H9 (cell line): ENCODE results near the gene SCNN1G. TPM values are rescaled to one million over a fixed set of nuclear protein-coding genes. Genes with fewer than 3 reads are reported as not detected.

ENCODE experiments used
- DNase-seq: peaks from one replicate; pipeline ENCODE4 v3.0.0-alpha.2; 2017
- H2AFZ ChIP-seq: one replicate; pipeline ENCODE4 v1.6.1; 2013; ENCODE audit warnings: mild to moderate bottlenecking, low read length, control low read depth, moderate library complexity
- H2AK5ac ChIP-seq: 2 replicates; pipeline ENCODE4 v1.6.1; 2013; ENCODE audit warnings: low read length, control low read depth, mixed read lengths; ENCODE audit not compliant: insufficient read length
- H2BK120ac ChIP-seq: one replicate; pipeline ENCODE4 v1.6.1; 2013; ENCODE audit warnings: low read depth, mild to moderate bottlenecking, low read length, control low read depth, inconsistent platforms; ENCODE audit not compliant: poor library complexity, severe bottlenecking
- H2BK12ac ChIP-seq: 2 replicates; pipeline ENCODE4 v1.6.1; 2013; ENCODE audit warnings: low read length, control low read depth, mixed read lengths, low read depth; ENCODE audit not compliant: insufficient read length
- H2BK15ac ChIP-seq: 2 replicates; pipeline ENCODE4 v1.6.1; 2013; ENCODE audit warnings: low read depth, low read length, control low read depth
- H2BK20ac ChIP-seq: one replicate; pipeline ENCODE4 v1.6.1; 2013; ENCODE audit warnings: low read depth, mild to moderate bottlenecking, low read length, control low read depth, inconsistent platforms; ENCODE audit not compliant: poor library complexity, severe bottlenecking
- H2BK5ac ChIP-seq: 2 replicates; pipeline ENCODE4 v1.6.1; 2013; ENCODE audit warnings: low read length, control low read depth, mixed read lengths; ENCODE audit not compliant: insufficient read length
- H3K14ac ChIP-seq: 2 replicates; pipeline ENCODE4 v1.6.1; 2013; ENCODE audit warnings: low read length, control low read depth; ENCODE audit not compliant: insufficient read depth
- H3K18ac ChIP-seq: 2 replicates; pipeline ENCODE4 v1.6.1; 2013; ENCODE audit warnings: low read depth, mild to moderate bottlenecking, mixed read lengths, low read length, control low read depth; ENCODE audit not compliant: insufficient read length
- H3K23ac ChIP-seq: 2 replicates; pipeline ENCODE4 v1.6.1; 2013; ENCODE audit warnings: low read length, control low read depth, mixed read lengths, low read depth; ENCODE audit not compliant: insufficient read length
- H3K23me2 ChIP-seq: 2 replicates; pipeline ENCODE4 v1.6.1; 2013; ENCODE audit warnings: low read depth, mild to moderate bottlenecking, mixed read lengths, low read length, control low read depth; ENCODE audit not compliant: insufficient read length, poor library complexity, severe bottlenecking
- H3K27ac ChIP-seq: 2 replicates; pipeline ENCODE4 v1.5.1; 2013; ENCODE audit warnings: low read length, control low read depth, mixed read lengths, low read depth; ENCODE audit not compliant: insufficient read length
- H3K27me3 ChIP-seq: 2 replicates; pipeline ENCODE4 v1.6.1; 2013; ENCODE audit warnings: low read length, control low read depth, inconsistent platforms; ENCODE audit not compliant: insufficient read depth
- H3K4ac ChIP-seq: 2 replicates; pipeline ENCODE4 v1.6.1; 2013; ENCODE audit warnings: low read depth, mild to moderate bottlenecking, control low read depth, inconsistent platforms, low read length, moderate library complexity
- H3K4me1 ChIP-seq: 2 replicates; pipeline ENCODE4 v1.6.1; 2013; ENCODE audit warnings: low read length, control low read depth, inconsistent platforms; ENCODE audit not compliant: insufficient read depth
- H3K4me2 ChIP-seq: 2 replicates; pipeline ENCODE4 v1.6.1; 2013; ENCODE audit warnings: low read length, control low read depth, mixed read lengths; ENCODE audit not compliant: insufficient read length, insufficient read depth
- H3K56ac ChIP-seq: 2 replicates; pipeline ENCODE4 v1.6.1; 2013; ENCODE audit warnings: low read depth, mild to moderate bottlenecking, mixed read lengths, low read length, control low read depth; ENCODE audit not compliant: insufficient read length
- H3K79me1 ChIP-seq: 2 replicates; pipeline ENCODE4 v1.6.1; 2013; ENCODE audit warnings: low read depth, mild to moderate bottlenecking, moderate library complexity, low read length, control low read depth, inconsistent platforms; ENCODE audit not compliant: insufficient read depth, poor library complexity, severe bottlenecking
- H3K79me2 ChIP-seq: 2 replicates; pipeline ENCODE4 v1.6.1; 2013; ENCODE audit warnings: low read length, control low read depth, inconsistent platforms; ENCODE audit not compliant: insufficient read depth
- H3K9ac ChIP-seq: 2 replicates; pipeline ENCODE4 v1.6.1; 2013; ENCODE audit warnings: low read length, control low read depth, mixed read lengths; ENCODE audit not compliant: insufficient read length; ENCODE audit errors: extremely low read depth
- H3K9me3 ChIP-seq: one replicate; pipeline ENCODE4 v1.6.1; 2013; ENCODE audit warnings: low read depth, low read length, inconsistent platforms; ENCODE audit not compliant: control insufficient read depth
- H3T11ph ChIP-seq: one replicate; pipeline ENCODE4 v1.6.1; 2013; ENCODE audit warnings: mild to moderate bottlenecking, low read length, control low read depth, inconsistent platforms
- H4K20me1 ChIP-seq: one replicate; pipeline ENCODE4 v1.6.1; 2013; ENCODE audit not compliant: control insufficient read depth, insufficient read length, insufficient read depth
- H4K5ac ChIP-seq: 2 replicates; pipeline ENCODE4 v1.6.1; 2013; ENCODE audit warnings: low read depth, mild to moderate bottlenecking, mixed read lengths, low read length, control low read depth; ENCODE audit not compliant: insufficient read length
- H4K8ac ChIP-seq: replicated peaks from 2 replicates; pipeline ENCODE4 v1.6.1; 2013; ENCODE audit warnings: low read length, control low read depth, mixed read lengths, low read depth; ENCODE audit not compliant: insufficient read length
- H4K91ac ChIP-seq: 2 replicates; pipeline ENCODE4 v1.6.1; 2013; ENCODE audit warnings: low read depth, mild to moderate bottlenecking, moderate library complexity, mixed read lengths, low read length, control low read depth; ENCODE audit not compliant: insufficient read length
- H3K27ac Mint-ChIP-seq, 3 experiments: 2 replicates in 2 of 3; 3 replicates in 1 of 3; pipeline ENCODE4 v1.8.0; 2020 to 2021; ENCODE audit warnings: mixed read lengths in 3 of 3, mild to moderate bottlenecking in 1 of 3, moderate library complexity in 1 of 3
- H3K27me3 Mint-ChIP-seq: 2 replicates; pipeline ENCODE4 v1.8.0; 2021; ENCODE audit warnings: low read depth, mild to moderate bottlenecking, moderate library complexity, mixed read lengths
- H3K36me3 Mint-ChIP-seq, 3 experiments: 2 replicates in 2 of 3; 3 replicates in 1 of 3; pipeline ENCODE4 v1.8.0; 2020 to 2021; ENCODE audit warnings: low read depth in 3 of 3, mixed read lengths in 3 of 3; ENCODE audit not compliant: insufficient read depth in 1 of 3
- H3K4me1 Mint-ChIP-seq, 2 experiments: 2 replicates each; pipeline ENCODE4 v1.8.0; 2020; ENCODE audit warnings: mixed read lengths in 2 of 2
- H3K4me3 Mint-ChIP-seq, 2 experiments: 2 replicates in 1 of 2; 3 replicates in 1 of 2; pipeline ENCODE4 v1.8.0; 2020 to 2021; ENCODE audit warnings: mild to moderate bottlenecking in 2 of 2, mixed read lengths in 2 of 2, moderate library complexity in 1 of 2
- H3K9me3 Mint-ChIP-seq, 2 experiments: 2 replicates in 1 of 2; 3 replicates in 1 of 2; pipeline ENCODE4 v1.8.0; 2020; ENCODE audit warnings: mild to moderate bottlenecking in 2 of 2, mixed read lengths in 2 of 2, moderate library complexity in 1 of 2
- WGBS: extraction: QIAGEN DNeasy Blood & Tissue Kit; methylation state at CpG from one replicate; pipeline ENCODE4 v1.1.7; 2013; ENCODE audit warnings: missing lambda C conversion rate, low lambda C conversion rate, mixed read lengths; ENCODE audit not compliant: insufficient read length; ENCODE audit errors: extremely low coverage; 5-methylcytosine and 5-hydroxymethylcytosine counted together
- total RNA-seq: library from RNA; stranded (reverse); gene quantifications from 2 replicates; pipeline ENCODE4 v1.2.1, GENCODE V29; 2021
- TF ChIP-seq, protein P1 (sequence below): fragments of 200-600 bp; sonication (generic); conservative IDR thresholded peaks from 3 replicates; pipeline ENCODE4 v1.8.0; 2021; ENCODE audit warnings: antibody characterized with exemption, mild to moderate bottlenecking

Gene SCNN1G
- total RNA-seq, 1 experiment from 2014 or later: 0.74 TPM

DNA sequence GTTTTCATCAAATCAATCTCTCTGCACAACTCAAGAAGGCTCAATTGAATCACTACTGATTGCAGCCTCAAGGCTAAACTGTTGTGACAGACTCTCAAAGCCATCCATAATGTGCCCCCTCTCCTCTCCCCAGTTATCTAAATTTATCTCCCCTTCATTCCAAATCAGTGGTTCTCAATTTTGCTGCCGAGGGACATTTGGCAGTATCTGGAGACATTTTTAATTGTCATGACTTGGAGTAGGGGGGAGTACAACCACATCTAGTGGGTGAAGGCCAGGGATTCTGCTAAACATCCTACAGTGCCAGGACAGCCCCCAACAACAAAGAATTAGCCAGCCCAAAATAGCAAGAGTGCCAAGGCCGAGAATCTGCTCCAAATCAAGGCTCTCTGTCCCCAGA, 42.4 kb upstream of the SCNN1G start:
- peaks cover 0 to 22% (median 13%) of the 10 kb centered on the region in 3 experiments; a peak in 4 of 7 replicates for H3K36me3 Mint-ChIP-seq
- Histone ChIP-seq H4K20me1 (no peaks in the 10 kb centered on the region), H3K23me2 (no peaks in the 10 kb centered on the region), H4K8ac (no peak overlapping the region), H2BK15ac (no peak overlapping the region), H3K4ac (no peak overlapping the region), H3K23ac (no peak overlapping the region), H2BK120ac (no peak overlapping the region), H3K4me2 (no peak overlapping the region), H2AFZ (no peak overlapping the region), H3K27ac (no peak overlapping the region), H3K4me1 (peaks cover 4% of the 10 kb centered on the region; the same call in 1 of the 2 replicates), H2BK20ac (no peak overlapping the region), H2BK5ac (no peak overlapping the region), H2BK12ac (no peak overlapping the region), H4K5ac (no peak overlapping the region), H2AK5ac (no peak overlapping the region), H3K18ac (no peak overlapping the region), H3K27me3 (no peaks in the 10 kb centered on the region), H3K9ac (no peak overlapping the region), H3K9me3 (no peaks in the 10 kb centered on the region), H3K79me2 (peaks cover 22% of the 10 kb centered on the region; the same call in 1 of the 2 replicates), H3K79me1 (peaks cover 5% of the 10 kb centered on the region), H3K56ac (no peak overlapping the region), H3K14ac (no peak overlapping the region; the same call in 1 of the 2 replicates), H3T11ph (no peak overlapping the region), H4K91ac (no peak overlapping the region)
- WGBS: no CpG with 5 or more reads among the region's 2 CpGs
- peaks cover 19 to 21% of the 10 kb centered on the region in 2 experiments for H3K4me1 Mint-ChIP-seq
- H3K27me3 Mint-ChIP-seq: no peaks in the 10 kb centered on the region
- no peak for DNase-seq
- no peak overlapping the region for H3K4me3 Mint-ChIP-seq
- H3K27ac Mint-ChIP-seq: no peak overlapping the region
- TF ChIP-seq, protein P1, sequence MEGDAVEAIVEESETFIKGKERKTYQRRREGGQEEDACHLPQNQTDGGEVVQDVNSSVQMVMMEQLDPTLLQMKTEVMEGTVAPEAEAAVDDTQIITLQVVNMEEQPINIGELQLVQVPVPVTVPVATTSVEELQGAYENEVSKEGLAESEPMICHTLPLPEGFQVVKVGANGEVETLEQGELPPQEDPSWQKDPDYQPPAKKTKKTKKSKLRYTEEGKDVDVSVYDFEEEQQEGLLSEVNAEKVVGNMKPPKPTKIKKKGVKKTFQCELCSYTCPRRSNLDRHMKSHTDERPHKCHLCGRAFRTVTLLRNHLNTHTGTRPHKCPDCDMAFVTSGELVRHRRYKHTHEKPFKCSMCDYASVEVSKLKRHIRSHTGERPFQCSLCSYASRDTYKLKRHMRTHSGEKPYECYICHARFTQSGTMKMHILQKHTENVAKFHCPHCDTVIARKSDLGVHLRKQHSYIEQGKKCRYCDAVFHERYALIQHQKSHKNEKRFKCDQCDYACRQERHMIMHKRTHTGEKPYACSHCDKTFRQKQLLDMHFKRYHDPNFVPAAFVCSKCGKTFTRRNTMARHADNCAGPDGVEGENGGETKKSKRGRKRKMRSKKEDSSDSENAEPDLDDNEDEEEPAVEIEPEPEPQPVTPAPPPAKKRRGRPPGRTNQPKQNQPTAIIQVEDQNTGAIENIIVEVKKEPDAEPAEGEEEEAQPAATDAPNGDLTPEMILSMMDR: no peak
- peaks cover 7 to 9% of the 10 kb centered on the region in 2 experiments; a peak in 2 of 5 replicates for H3K9me3 Mint-ChIP-seq
